ENCODE data around the gene BZW2. TPM values are rescaled to one million over a fixed set of nuclear protein-coding genes. Genes with fewer than 3 reads are reported as not detected.

BZW2 gene
- total RNA-seq, 4 donors from 2014 or later: 16.1 to 135 (median 70.9) TPM

GRCh38 chr7:16636555-16637101, 9.4 kb upstream of the BZW2 start:
- H3K27ac ChIP-seq: peak overlapping the region; percentile 38 to 50 (median 46)
- H3K36me3 ChIP-seq: no peaks in the 10 kb centered on the region
- 69 to 70% methylated on average over 1 of the region's 1 CpG for WGBS, 2 donors (ENCODE audit: low coverage in 1 of 2)
- H3K4me3 ChIP-seq: no peak overlapping the region
- no peaks in the 10 kb centered on the region for H3K9me3 ChIP-seq
- TF ChIP-seq, protein P1, sequence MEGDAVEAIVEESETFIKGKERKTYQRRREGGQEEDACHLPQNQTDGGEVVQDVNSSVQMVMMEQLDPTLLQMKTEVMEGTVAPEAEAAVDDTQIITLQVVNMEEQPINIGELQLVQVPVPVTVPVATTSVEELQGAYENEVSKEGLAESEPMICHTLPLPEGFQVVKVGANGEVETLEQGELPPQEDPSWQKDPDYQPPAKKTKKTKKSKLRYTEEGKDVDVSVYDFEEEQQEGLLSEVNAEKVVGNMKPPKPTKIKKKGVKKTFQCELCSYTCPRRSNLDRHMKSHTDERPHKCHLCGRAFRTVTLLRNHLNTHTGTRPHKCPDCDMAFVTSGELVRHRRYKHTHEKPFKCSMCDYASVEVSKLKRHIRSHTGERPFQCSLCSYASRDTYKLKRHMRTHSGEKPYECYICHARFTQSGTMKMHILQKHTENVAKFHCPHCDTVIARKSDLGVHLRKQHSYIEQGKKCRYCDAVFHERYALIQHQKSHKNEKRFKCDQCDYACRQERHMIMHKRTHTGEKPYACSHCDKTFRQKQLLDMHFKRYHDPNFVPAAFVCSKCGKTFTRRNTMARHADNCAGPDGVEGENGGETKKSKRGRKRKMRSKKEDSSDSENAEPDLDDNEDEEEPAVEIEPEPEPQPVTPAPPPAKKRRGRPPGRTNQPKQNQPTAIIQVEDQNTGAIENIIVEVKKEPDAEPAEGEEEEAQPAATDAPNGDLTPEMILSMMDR (IDR thresholded peaks at IDR 0.05): no peak
- TF ChIP-seq EP300 (IDR thresholded peaks at IDR 0.05; ENCODE audit: low read depth) (no peak), POLR2AphosphoS5 (IDR thresholded peaks at IDR 0.05) (no peak), POLR2A (IDR thresholded peaks at IDR 0.05) (no peak)
- H3K4me1 ChIP-seq: peaks cover 12 to 46% (median 31%) of the 10 kb centered on the region in 4 donors
- no peak for DNase-seq
- H3K27me3 ChIP-seq: no peaks in the 10 kb centered on the region
- in situ Hi-C loops (cut with MboI; ENCODE audit: low pct_ligation_motif_present in 1 of 4, low pct_unique_long_range_greater_than_20kb in 1 of 4, low sequenced_read_pairs in 3 of 4) (no loop called here), intact Hi-C loops (cut with DNase I; ENCODE audit: low total_unique reads) (no loop called here)

DNA sequence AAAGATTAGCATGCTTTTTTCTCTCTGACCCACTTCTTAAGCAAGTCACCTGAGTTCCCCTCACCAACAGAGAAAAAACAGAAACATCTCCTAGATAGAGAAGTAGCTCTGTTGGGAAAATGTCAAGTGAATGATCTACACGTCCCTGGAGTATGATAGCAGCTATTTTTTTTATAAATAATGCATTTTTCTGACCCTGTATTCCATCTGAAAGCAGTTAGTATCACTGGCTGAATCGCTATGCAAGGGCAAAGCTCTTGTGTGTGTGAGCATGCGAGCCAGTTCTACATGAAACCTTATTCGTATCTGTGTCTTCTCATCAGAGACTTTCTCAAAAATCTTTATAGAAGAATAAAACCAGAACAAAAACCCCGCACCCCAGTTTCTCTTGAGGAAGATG, 8.6 kb upstream of the BZW2 start:
- Histone ChIP-seq H3K36me3 (no peaks in the 10 kb centered on the region), H3K27me3 (no peaks in the 10 kb centered on the region), H3K27ac (peak overlapping the region; percentile 38 to 50 (median 46)), H3K4me3 (no peak overlapping the region), H3K9me3 (no peaks in the 10 kb centered on the region), H3K4me1 (peaks cover 12 to 46% (median 31%) of the 10 kb centered on the region in 4 donors)
- in situ Hi-C loops (cut with MboI; ENCODE audit: low pct_ligation_motif_present in 1 of 4, low pct_unique_long_range_greater_than_20kb in 1 of 4, low sequenced_read_pairs in 3 of 4) (no loop called here), intact Hi-C loops (cut with DNase I; ENCODE audit: low total_unique reads) (no loop called here)
- 58 to 68% methylated on average over 5 of the region's 5 CpGs for WGBS, 2 donors (ENCODE audit: low coverage in 1 of 2)
- no peak for DNase-seq
- TF ChIP-seq POLR2A (IDR thresholded peaks at IDR 0.05) (no peak), POLR2AphosphoS5 (IDR thresholded peaks at IDR 0.05) (no peak), EP300 (IDR thresholded peaks at IDR 0.05; ENCODE audit: low read depth) (no peak)
- TF ChIP-seq, protein P1 (IDR thresholded peaks at IDR 0.05): no peak

DNA sequence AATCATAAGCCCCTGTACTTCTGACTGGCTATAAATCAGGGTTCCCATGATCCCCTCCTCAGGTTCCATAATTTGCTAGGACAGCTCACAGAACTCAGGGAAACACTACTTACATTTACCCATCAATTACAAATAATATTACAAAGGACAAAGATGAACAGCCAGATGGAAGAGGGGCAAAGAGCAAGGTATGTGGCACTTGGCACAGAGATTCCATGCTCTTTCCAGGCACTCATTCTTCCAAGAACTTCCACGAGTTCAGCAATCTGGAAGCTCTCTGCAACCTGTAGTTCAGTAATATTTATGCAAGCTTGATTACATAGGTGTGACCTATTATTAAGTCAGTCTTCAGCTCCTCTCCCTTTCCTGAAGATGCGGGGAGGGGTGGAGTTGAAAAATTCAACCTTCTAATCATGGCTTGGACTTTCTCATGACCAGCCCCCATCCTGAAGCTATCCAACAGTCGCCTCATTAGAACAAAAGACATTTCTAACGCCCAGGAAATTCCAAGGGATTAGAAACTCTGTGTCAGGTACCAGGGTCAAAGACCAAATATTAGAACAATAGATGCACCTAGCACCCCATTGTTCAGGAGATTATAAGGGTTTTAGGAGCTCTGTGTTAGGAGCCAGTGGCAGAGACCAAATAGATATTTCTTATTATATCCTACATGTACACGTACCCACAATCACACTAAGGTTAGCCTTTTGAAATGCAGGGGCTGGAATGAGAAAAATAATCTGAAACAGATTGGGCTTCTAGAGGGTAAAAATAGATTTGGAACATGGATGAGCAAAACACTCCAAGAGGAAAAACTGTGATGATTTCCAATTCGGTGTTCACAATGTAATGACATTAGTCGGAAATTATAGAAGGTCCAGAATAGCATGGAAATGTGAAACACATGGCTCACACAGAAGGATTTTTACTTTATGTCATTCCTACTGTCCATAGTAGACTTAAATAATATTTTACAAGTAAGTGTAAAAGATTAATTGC, 7.4 kb upstream of the BZW2 start:
- H3K27ac ChIP-seq: no peak overlapping the region
- in situ Hi-C loops (cut with MboI; ENCODE audit: low pct_ligation_motif_present in 1 of 4, low pct_unique_long_range_greater_than_20kb in 1 of 4, low sequenced_read_pairs in 3 of 4) (no loop called here), intact Hi-C loops (cut with DNase I; ENCODE audit: low total_unique reads) (no loop called here)
- 82 to 85% methylated on average over 5 to 7 of the region's 7 CpGs for WGBS, 2 donors (ENCODE audit: low coverage in 1 of 2)
- no peak for TF ChIP-seq POLR2A (IDR thresholded peaks at IDR 0.05)
- TF ChIP-seq, protein P1 (IDR thresholded peaks at IDR 0.05): no peak
- TF ChIP-seq EP300 (IDR thresholded peaks at IDR 0.05; ENCODE audit: low read depth): no peak
- TF ChIP-seq POLR2AphosphoS5 (IDR thresholded peaks at IDR 0.05): no peak
- no peak for DNase-seq
- H3K4me1 ChIP-seq: peaks cover 12 to 51% (median 33%) of the 10 kb centered on the region in 4 donors
- H3K9me3 ChIP-seq: no peaks in the 10 kb centered on the region
- no peaks in the 10 kb centered on the region for H3K27me3 ChIP-seq
- H3K4me3 ChIP-seq: no peak overlapping the region
- no peaks in the 10 kb centered on the region for H3K36me3 ChIP-seq

DNA sequence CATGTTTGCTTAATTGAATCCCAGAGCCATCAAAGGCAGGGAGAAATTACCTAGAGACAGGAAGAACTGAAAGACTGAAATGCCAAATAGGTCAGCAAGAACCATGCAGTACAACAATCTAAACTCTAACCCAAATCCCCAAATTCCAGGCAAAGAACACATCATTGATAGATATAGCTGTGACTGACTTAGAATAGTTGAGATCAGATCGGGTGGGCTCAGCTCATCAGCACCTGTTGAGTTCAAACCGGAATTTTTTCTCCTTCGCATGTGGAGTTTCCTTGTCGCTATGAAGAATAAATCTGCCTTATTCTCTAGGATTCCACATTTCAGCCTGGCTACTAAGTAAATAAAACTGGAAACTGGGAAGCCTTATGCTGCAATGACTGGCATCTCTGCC, 1.8 kb upstream of the BZW2 start:
- Histone ChIP-seq H3K27ac (peak overlapping the region; percentile 93 to 98 (median 95)), H3K9me3 (no peaks in the 10 kb centered on the region), H3K4me3 (peak overlapping the region; percentile 60 to 88 (median 76)), H3K36me3 (no peaks in the 10 kb centered on the region), H3K4me1 (peaks cover 0 to 41% (median 33%) of the 10 kb centered on the region in 4 donors), H3K27me3 (no peaks in the 10 kb centered on the region)
- no peak for TF ChIP-seq POLR2A (IDR thresholded peaks at IDR 0.05)
- no peak for TF ChIP-seq POLR2AphosphoS5 (IDR thresholded peaks at IDR 0.05)
- TF ChIP-seq, protein P1 (IDR thresholded peaks at IDR 0.05): no peak
- no peak for TF ChIP-seq EP300 (IDR thresholded peaks at IDR 0.05; ENCODE audit: low read depth)
- in situ Hi-C loops (cut with MboI; ENCODE audit: low pct_ligation_motif_present in 1 of 4, low pct_unique_long_range_greater_than_20kb in 1 of 4, low sequenced_read_pairs in 3 of 4): no loop called here
- no peak for DNase-seq
- intact Hi-C loops (cut with DNase I; ENCODE audit: low total_unique reads): no loop called here
- whole genome bisulfite sequencing, 2 donors (ENCODE audit: low coverage in 1 of 2): 32 to 49% methylated on average over 4 of the region's 4 CpGs

Data from transverse colon (tissue), 4 donors.